A673 (cell line): ENCODE results near the gene STAT6. TPM values are rescaled to one million over a fixed set of nuclear protein-coding genes. Genes with fewer than 3 reads are reported as not detected.
A peak's percentile ranks its signal among the peaks of the same experiment; 100 is the strongest.

ENCODE experiments used
- BruUV-seq: library from RNA; stranded (reverse); fragments of 400-500 nt; replicated peaks from 2 replicates; lab custom pipeline; 2021; lab: Mats Ljungman, UMichigan
- CTCF ChIA-PET: fragments of 300-600 bp; sonication (Branson Sonifier 250); formaldehyde crosslinking; loops from one replicate; lab custom pipeline; 2022; ENCODE audit warnings: antibody characterized with exemption; lab: Charles Lee
- POLR2A ChIA-PET: fragments of 300-600 bp; sonication (Branson Sonifier 250); formaldehyde crosslinking; loops from one replicate; lab custom pipeline; 2022; ENCODE audit warnings: antibody characterized with exemption; ENCODE audit not compliant: low non-redundant PET; lab: Charles Lee
- DNase-seq: peaks from one replicate; pipeline ENCODE4 v3.0.0-alpha.2; 2015; ENCODE audit warnings: low spot score
- H3K27ac ChIP-seq: fragments of 200-600 bp; sonication (generic); 2 replicates; pipeline ENCODE4 v1.5.1; 2016; ENCODE audit warnings: mixed run types, low read depth, mild to moderate bottlenecking, mixed read lengths, antibody characterized with exemption, low read length; ENCODE audit not compliant: poor library complexity, severe bottlenecking
- H3K27me3 ChIP-seq: fragments of 200-600 bp; sonication (generic); replicated peaks from 2 replicates; pipeline ENCODE4 v1.6.1; 2017; ENCODE audit warnings: mixed run types, low read depth, mild to moderate bottlenecking, mixed read lengths, antibody characterized with exemption, low read length; ENCODE audit not compliant: insufficient read depth, poor library complexity
- H3K36me3 ChIP-seq: fragments of 200-600 bp; sonication (generic); 2 replicates; pipeline ENCODE4 v1.6.1; 2016; ENCODE audit warnings: mixed run types, mild to moderate bottlenecking, mixed read lengths, antibody characterized with exemption, low read length; ENCODE audit not compliant: insufficient read depth, poor library complexity, severe bottlenecking
- H3K4me1 ChIP-seq: fragments of 200-600 bp; sonication (generic); 2 replicates; pipeline ENCODE4 v1.6.1; 2017; ENCODE audit warnings: mixed run types, mild to moderate bottlenecking, mixed read lengths, antibody characterized with exemption, low read length; ENCODE audit not compliant: insufficient read depth, poor library complexity, severe bottlenecking
- H3K4me3 ChIP-seq: fragments of 200-600 bp; sonication (generic); 2 replicates; pipeline ENCODE4 v1.5.1; 2016; ENCODE audit warnings: low read depth, mixed run types, mild to moderate bottlenecking, mixed read lengths, low read length; ENCODE audit not compliant: poor library complexity, severe bottlenecking
- H3K9me3 ChIP-seq: fragments of 200-600 bp; sonication (generic); 2 replicates; pipeline ENCODE4 v1.6.1; 2016; ENCODE audit warnings: mixed run types, low read depth, mild to moderate bottlenecking, mixed read lengths, antibody characterized with exemption, low read length; ENCODE audit not compliant: poor library complexity, severe bottlenecking
- CTCF ChIP-seq: fragments of 300-800, 200-600 bp; sonication (generic); conservative IDR thresholded peaks from 2 replicates; pipeline ENCODE4 v1.5.1; 2017; ENCODE audit warnings: low read depth, mild to moderate bottlenecking, antibody characterized with exemption, low read length, moderate library complexity, mixed read lengths
- EZH2 ChIP-seq: fragments of 200-600 bp; sonication (generic); IDR thresholded peaks from 2 replicates; pipeline ENCODE4 v1.6.1; 2017; ENCODE audit warnings: borderline replicate concordance, low read depth, mild to moderate bottlenecking, mixed read lengths, antibody characterized with exemption, low read length; ENCODE audit not compliant: poor library complexity, severe bottlenecking
- intact Hi-C: fragments of 100-400 bp; cut with micrococcal nuclease; formaldehyde crosslinking; loops from one replicate; pipeline ENCODE4 v1.10.0; 2022; ENCODE audit not compliant: unreplicated experiment
- total RNA-seq: library from RNA; stranded (reverse); gene quantifications from 2 replicates; pipeline ENCODE4 v1.2.3, GENCODE V29; 2021

Gene STAT6
- total RNA-seq, 1 experiment from 2014 or later: 111 TPM

- no peaks in the 10 kb centered on the region for H3K27me3 ChIP-seq
- no TSS peak for BruUV-seq
- TF ChIP-seq EZH2 (no peak), CTCF (no peak)
- H3K27ac ChIP-seq: no peak overlapping the region
- peaks cover 14% of the 10 kb centered on the region for H3K36me3 ChIP-seq
- peaks cover 11% of the 10 kb centered on the region for H3K4me1 ChIP-seq
- no peak overlapping the region for H3K4me3 ChIP-seq
- H3K9me3 ChIP-seq: no peaks in the 10 kb centered on the region
- ChIA-PET CTCF (no interaction called here), POLR2A (no interaction called here)
- intact Hi-C loops: no loop called here
- DNase-seq: no peak
Measured at GRCh38 chr12:57139796-57140649, 28.9 kb upstream of the STAT6 start.

GRCh38 chr12:57138526-57139272 is 27.5 kb upstream of the STAT6 start:
- CTCF ChIA-PET: interaction anchor here (0.7 kb wide), 1 partner anchor 11 kb away, joined by 10 read pairs; the partner anchor contains the start of gene LRP1
- BruUV-seq: no TSS peak
- no peak for DNase-seq
- POLR2A ChIA-PET: no interaction called here
- peaks cover 11% of the 10 kb centered on the region for H3K4me1 ChIP-seq
- TF ChIP-seq EZH2 (no peak), CTCF (no peak)
- no peaks in the 10 kb centered on the region for H3K27me3 ChIP-seq
- peaks cover 10% of the 10 kb centered on the region for H3K36me3 ChIP-seq
- no peak overlapping the region for H3K27ac ChIP-seq
- intact Hi-C loops: no loop called here
- no peak overlapping the region for H3K4me3 ChIP-seq
- no peaks in the 10 kb centered on the region for H3K9me3 ChIP-seq

- Histone ChIP-seq H3K36me3 (peaks cover 6% of the 10 kb centered on the region), H3K9me3 (no peaks in the 10 kb centered on the region), H3K27ac (peak overlapping the region; percentile 25), H3K27me3 (no peaks in the 10 kb centered on the region), H3K4me3 (no peak overlapping the region), H3K4me1 (peaks cover 11% of the 10 kb centered on the region)
- intact Hi-C loops: no loop called here
- CTCF ChIA-PET: interaction anchor here (0.6 kb wide), 1 partner anchor 67 kb away, joined by 4 read pairs; no protein-coding TSS in a partner anchor
- TF ChIP-seq EZH2 (no peak), CTCF (no peak)
- BruUV-seq: no TSS peak
- POLR2A ChIA-PET: no interaction called here
- DNase-seq: no peak
Measured at GRCh38 chr12:57135527-57136326, 24.6 kb upstream of the STAT6 start.
